ENCODE data around the gene MRPL43.

Gene MRPL43

GRCh38 chr10:100966887-100967286 lies 20.4 kb downstream of the MRPL43 start:
- no peak for DNase-seq (ENCODE audit: low spot score)

GRCh38 chr10:100965820-100966219 lies 21.5 kb downstream of the MRPL43 start:
- DNase-seq (ENCODE audit: low spot score): no peak

GRCh38 chr10:100963826-100964225 lies 23.5 kb downstream of the MRPL43 start:
- DNase-seq (ENCODE audit: low spot score): no peak

GRCh38 chr10:100962351-100963080 lies 24.8 kb downstream of the MRPL43 start:
- DNase-seq (ENCODE audit: low spot score): no peak

- DNase-seq (ENCODE audit: low spot score): no peak
These were observed 27.0 kb downstream of the MRPL43 start for GRCh38 chr10:100960251-100960650.

GRCh38 chr10:100948916-100949315 lies 38.4 kb downstream of the MRPL43 start:
- no peak for DNase-seq (ENCODE audit: low spot score)

- no peak for DNase-seq (ENCODE audit: low spot score)
These were observed 41.5 kb downstream of the MRPL43 start for GRCh38 chr10:100945754-100946153.

GRCh38 chr10:100943508-100943907 lies 43.8 kb downstream of the MRPL43 start:
- no peak for DNase-seq (ENCODE audit: low spot score)

- DNase-seq (ENCODE audit: low spot score): no peak
These were observed 45.1 kb downstream of the MRPL43 start for GRCh38 chr10:100942229-100942628.

GRCh38 chr10:100939763-100940344 lies 47.4 kb downstream of the MRPL43 start:
- DNase-seq (ENCODE audit: low spot score): no peak
